ENCODE results near the gene MRGPRG.

DNA sequence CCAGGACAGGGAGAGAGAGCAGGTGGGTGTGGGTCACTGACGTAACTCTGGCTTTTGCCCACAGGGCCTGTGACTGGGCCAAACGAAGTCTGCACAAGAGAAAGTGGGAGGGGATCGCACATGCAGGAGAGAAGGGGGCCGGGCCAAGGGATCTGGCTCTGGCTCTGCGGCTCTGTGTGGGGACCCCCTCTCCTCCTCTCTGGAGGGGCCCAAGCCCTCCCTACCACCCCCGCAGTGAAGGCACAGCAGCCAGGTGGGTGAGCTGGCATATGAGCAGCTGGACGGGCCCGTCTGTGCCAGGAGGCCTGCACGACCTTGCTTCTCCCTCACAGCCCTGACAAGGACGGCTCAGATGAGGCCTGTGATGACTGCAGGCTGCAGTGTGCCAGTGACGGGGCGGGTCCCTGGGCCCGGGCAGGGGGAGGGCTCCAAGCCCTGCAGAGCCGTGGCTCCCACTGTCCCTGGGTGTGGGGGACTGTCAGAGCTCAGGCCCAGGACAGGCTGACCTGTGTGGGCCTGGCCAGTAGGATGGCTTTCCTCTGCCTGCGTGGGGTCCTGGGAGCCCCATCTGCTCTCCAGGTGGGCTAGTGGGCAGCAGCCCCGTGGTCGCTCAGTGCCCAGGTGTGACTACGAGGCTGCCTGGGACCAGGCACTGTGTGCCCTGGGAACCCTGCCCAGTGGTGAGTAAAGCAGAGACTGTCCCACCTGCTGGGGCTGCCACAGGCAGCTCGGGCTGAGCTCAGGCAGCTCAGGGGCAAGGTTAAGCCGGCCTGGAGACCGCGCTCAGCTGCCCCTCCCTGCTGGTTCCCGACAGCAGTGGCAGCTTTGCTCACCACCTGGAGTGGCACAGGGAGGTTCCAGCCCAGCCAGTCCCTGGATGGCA is 22.2 kb downstream of the MRGPRG start:
- TF ChIP-seq, protein P1, sequence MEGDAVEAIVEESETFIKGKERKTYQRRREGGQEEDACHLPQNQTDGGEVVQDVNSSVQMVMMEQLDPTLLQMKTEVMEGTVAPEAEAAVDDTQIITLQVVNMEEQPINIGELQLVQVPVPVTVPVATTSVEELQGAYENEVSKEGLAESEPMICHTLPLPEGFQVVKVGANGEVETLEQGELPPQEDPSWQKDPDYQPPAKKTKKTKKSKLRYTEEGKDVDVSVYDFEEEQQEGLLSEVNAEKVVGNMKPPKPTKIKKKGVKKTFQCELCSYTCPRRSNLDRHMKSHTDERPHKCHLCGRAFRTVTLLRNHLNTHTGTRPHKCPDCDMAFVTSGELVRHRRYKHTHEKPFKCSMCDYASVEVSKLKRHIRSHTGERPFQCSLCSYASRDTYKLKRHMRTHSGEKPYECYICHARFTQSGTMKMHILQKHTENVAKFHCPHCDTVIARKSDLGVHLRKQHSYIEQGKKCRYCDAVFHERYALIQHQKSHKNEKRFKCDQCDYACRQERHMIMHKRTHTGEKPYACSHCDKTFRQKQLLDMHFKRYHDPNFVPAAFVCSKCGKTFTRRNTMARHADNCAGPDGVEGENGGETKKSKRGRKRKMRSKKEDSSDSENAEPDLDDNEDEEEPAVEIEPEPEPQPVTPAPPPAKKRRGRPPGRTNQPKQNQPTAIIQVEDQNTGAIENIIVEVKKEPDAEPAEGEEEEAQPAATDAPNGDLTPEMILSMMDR (IDR thresholded peaks at IDR 0.05 in 2 of 3, conservative IDR thresholded peaks at IDR 0.05 in 1 of 3; ENCODE audit: insufficient read depth in 2 of 3, low read depth in 1 of 3, low read length in 3 of 3), result no peak
- TF ChIP-seq ZFX (CRISPR knock-in tag; IDR thresholded peaks at IDR 0.05) (no peak), ZNF23 (CRISPR knock-in tag; IDR thresholded peaks at IDR 0.05) (no peak), FIP1L1 (IDR thresholded peaks at IDR 0.05; ENCODE audit: low read depth, low read length, poor library complexity, severe bottlenecking) (no peak), EHMT2 (IDR thresholded peaks at IDR 0.05) (no peak), NR2C2 (CRISPR knock-in tag; IDR thresholded peaks at IDR 0.05) (no peak), NR2C2 (tag; IDR thresholded peaks at IDR 0.05) (no peak), SIN3A (IDR thresholded peaks at IDR 0.05; ENCODE audit: borderline replicate concordance in 2 of 2, control insufficient read depth in 1 of 2, low read depth in 2 of 2, low read length in 2 of 2) (no peak), PATZ1 (CRISPR knock-in tag; IDR thresholded peaks at IDR 0.05; ENCODE audit: borderline replicate concordance) (no peak), SMAD1 (IDR thresholded peaks at IDR 0.05; ENCODE audit: low read depth, low read length, partially characterized antibody) (no peak)
- TF ChIP-seq, protein P2, sequence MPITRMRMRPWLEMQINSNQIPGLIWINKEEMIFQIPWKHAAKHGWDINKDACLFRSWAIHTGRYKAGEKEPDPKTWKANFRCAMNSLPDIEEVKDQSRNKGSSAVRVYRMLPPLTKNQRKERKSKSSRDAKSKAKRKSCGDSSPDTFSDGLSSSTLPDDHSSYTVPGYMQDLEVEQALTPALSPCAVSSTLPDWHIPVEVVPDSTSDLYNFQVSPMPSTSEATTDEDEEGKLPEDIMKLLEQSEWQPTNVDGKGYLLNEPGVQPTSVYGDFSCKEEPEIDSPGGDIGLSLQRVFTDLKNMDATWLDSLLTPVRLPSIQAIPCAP (CRISPR knock-in tag; IDR thresholded peaks at IDR 0.05; ENCODE audit: borderline replicate concordance), result no peak
- TF ChIP-seq, protein P3, sequence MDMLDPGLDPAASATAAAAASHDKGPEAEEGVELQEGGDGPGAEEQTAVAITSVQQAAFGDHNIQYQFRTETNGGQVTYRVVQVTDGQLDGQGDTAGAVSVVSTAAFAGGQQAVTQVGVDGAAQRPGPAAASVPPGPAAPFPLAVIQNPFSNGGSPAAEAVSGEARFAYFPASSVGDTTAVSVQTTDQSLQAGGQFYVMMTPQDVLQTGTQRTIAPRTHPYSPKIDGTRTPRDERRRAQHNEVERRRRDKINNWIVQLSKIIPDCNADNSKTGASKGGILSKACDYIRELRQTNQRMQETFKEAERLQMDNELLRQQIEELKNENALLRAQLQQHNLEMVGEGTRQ (CRISPR knock-in tag; IDR thresholded peaks at IDR 0.05), result no peak

Measured in K562 (cell line).